SK-N-SH (cell line): Measurements from ENCODE around the gene ZG16.
"Not testable (repeated sequence)": the region's sequence is repeated elsewhere in the genome, so short reads cannot be mapped to it uniquely, and the experiment has no call there.

Experiments used
- CTCF ChIP-seq: fragments of 200-600 bp; sonication (generic); IDR thresholded peaks from 2 replicates; pipeline ENCODE4 v1.6.1; 2017; ENCODE audit warnings: antibody characterized with exemption, mild to moderate bottlenecking, moderate library complexity
- ELF1 ChIP-seq: IDR thresholded peaks from 2 replicates; pipeline ENCODE4 v1.4.0; 2012
- JUND ChIP-seq: IDR thresholded peaks from 2 replicates; pipeline ENCODE4 v1.4.0; 2012
- MEF2A ChIP-seq: IDR thresholded peaks from 2 replicates; pipeline ENCODE4 v1.4.0; 2012; ENCODE audit warnings: low read depth, borderline replicate concordance
- PBX3 ChIP-seq: IDR thresholded peaks from 2 replicates; pipeline ENCODE4; 2012
- POLR2AphosphoS5 ChIP-seq: IDR thresholded peaks from 2 replicates; pipeline ENCODE4 v1.6.1; 2012; ENCODE audit warnings: low read depth, low read length
- RAD21 ChIP-seq: IDR thresholded peaks from 2 replicates; pipeline ENCODE4 v1.6.1; 2012; ENCODE audit warnings: mild to moderate bottlenecking, low read length
- RFX5 ChIP-seq: IDR thresholded peaks from 2 replicates; pipeline ENCODE4 v1.6.1; 2012; ENCODE audit warnings: mild to moderate bottlenecking, improper control_type of control experiment, low read length
- TAF1 ChIP-seq: IDR thresholded peaks from 2 replicates; pipeline ENCODE4 v1.6.1; 2012; ENCODE audit warnings: low read depth, mild to moderate bottlenecking, low read length, moderate library complexity, borderline replicate concordance
- TCF12 ChIP-seq: IDR thresholded peaks from 2 replicates; pipeline ENCODE4 v1.4.0; 2012
- TEAD4 ChIP-seq: IDR thresholded peaks from 2 replicates; pipeline ENCODE4 v1.4.0; 2012; ENCODE audit warnings: mild to moderate bottlenecking, borderline replicate concordance; ENCODE audit not compliant: insufficient read depth
- USF1 ChIP-seq: IDR thresholded peaks from 2 replicates; pipeline ENCODE4 v1.4.0; 2012; ENCODE audit warnings: low read depth, borderline replicate concordance
- ZBTB33 ChIP-seq: IDR thresholded peaks from 2 replicates; pipeline ENCODE4 v1.4.0; 2012; ENCODE audit warnings: low read depth, borderline replicate concordance

GRCh38 chr16:29740630-29741015 lies 37.4 kb upstream of the ZG16 start:
- TF ChIP-seq CTCF, TAF1, ZBTB33, USF1, POLR2AphosphoS5, ELF1, TCF12, MEF2A, JUND, TEAD4, PBX3, RFX5, RAD21: not testable (repeated sequence)
